ELF-1 (cell line): ENCODE measurements around the gene AADAT.
"Not testable (repeated sequence)": the region's sequence is repeated elsewhere in the genome, so short reads cannot be mapped to it uniquely, and the experiment has no call there.

Source experiments
- DNase-seq: peaks from one replicate; pipeline ENCODE4 v3.0.0-alpha.2; 2016; ENCODE audit warnings: low read depth, low spot score

AADAT gene

DNA sequence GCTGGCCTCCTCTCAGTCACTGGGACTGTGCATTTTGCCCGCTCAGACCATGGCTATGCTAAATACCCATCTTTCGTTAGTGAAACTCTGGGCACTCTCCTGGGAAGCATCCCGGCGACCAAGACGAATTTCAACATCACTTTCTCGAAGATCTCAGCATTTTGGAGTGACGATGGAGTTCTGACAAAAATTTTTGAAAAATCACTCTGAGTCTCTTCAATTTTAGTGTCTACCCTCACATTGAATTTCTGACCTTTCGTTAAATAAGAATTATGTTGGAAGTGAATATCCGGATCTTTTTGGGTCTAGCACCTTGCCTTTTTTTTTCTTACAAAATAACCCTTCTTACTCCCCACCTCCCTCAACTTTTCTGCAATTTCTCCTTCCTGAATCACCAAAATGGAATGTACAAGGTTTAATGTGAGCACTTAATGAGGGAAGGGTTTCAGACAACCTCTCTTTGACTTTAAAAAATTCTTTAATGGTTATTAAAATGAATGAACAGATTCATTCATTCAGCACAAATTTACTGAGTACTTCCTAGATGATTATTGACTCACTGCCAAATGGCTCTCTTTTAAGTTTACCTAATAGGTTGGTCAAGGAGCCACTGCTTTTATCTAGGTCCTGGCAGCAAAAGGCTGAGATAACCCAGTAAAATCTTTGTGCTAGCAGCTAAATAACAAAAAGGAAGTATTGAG lies 746 bp upstream of the AADAT start:
- DNase-seq = no peak

DNA sequence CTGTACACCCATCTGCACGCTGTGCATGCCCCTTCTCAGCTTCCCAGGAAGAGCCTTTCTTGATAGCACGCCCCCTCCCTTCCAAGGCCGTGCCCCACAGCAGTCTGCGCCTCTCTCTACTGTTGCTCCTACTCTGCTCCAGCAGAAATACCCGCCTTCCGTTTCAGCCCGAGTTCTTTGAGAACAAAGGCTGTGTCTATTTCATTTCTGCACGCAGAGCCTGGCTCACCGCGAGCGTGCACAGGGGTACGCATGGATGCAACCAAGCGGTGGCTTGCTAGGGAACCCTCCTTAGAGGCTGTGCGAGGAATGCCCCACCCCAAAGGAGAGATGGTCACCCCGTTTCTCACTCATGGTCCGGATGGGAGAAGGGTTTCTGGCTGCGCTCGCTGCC lies 485 bp downstream of the AADAT start:
- peak; percentile 73 for DNase-seq

DNA sequence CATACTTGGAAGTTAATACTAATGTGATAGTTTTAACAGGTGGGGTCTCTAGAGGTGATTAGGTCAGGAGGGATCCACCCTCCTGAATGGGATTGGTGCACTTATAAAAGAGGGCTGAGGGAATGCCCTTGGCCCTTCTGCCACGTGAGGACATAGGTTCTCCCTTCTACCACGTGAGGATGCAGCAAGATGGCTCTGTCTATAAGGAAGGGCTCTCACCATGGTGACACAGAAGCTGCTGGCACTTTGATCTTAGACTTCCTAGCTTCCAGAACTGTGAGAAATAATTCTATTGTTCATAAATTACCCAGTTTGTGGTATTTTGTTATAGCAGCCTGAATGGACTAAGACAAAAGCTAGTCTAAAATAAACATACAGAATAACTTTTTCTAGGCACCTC lies 1.0 kb downstream of the AADAT start:
- no peak for DNase-seq

DNA sequence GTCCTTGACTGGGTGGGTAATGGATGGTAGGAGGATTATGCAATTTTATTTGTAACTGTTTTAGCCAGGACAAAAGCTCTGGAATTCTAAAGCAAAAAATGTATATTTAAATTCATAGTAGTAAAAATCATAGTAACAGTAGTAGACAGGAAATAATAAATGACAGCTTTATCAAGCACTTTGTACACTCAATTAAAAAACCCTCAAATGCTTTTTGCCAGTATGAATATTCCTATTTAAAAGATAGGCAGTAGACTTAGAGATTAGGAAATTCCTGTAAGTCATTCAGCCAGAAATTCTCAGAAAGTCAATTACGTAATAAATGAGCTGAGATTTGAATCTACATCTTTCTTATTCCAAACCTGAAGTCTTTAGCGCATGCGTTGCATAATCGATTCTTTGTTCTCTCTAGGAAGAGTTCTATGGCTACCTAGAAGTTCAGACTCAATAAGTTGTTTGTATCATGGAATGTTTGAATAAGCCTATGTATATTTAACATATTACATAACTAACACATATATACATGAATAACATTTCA lies 2.5 kb downstream of the AADAT start:
- no peak for DNase-seq

DNA sequence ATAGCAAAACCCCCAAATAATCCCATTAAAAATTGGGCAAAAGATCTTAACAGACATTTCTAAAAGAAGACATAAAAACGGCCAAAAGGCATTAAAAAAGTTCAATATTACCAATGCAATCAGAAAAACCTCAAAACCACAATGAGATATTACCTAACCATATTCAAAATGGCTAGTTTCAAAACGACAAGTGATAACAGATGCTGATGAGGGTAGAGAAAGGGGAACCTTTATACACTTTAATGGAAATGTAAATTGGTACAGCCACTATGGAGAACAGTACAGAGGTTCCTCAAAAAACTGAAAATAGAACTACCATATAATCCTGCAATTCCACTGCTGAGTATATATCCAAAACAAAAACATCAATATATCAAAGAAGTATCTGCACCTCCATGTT lies 6.2 kb downstream of the AADAT start:
- DNase-seq = no peak

DNA sequence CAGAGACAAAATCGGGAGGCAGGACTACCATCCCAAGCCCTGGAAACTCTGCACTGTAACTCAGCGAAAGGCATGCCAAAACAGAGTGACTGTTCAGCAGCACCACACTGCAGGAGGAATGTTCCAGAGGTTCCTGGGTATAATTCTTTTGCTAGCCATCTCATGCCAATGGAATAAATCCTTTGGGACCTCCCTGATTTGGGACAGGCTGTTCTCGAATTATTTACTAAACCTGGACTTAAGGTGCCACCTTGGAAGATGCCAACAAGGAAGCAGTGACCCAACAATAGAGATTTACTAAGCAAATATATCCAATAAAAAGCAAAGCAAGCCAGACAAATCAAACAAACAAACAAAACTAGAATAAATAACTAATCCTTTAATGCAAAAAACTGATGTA lies 9.3 kb downstream of the AADAT start:
- no peak for DNase-seq

DNA sequence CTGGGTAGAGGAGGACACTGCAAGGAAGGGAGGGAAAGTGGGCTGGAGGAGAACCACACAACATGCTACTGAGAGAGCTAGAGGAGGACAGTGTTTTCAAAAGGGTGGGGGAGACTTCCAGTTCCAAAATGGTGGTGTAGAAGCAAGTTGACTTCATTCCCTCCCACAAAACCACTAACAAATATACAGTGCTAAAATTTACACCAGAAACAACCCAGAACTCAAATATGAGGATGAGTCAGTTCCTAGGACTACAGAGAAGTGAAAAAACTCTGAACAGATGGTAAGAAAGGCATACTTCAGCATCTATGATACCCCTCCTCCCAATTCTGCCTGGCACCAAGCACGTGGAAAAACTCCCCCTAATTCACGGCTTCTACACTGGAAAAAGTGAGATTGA lies 9.8 kb downstream of the AADAT start:
- no peak for DNase-seq

DNA sequence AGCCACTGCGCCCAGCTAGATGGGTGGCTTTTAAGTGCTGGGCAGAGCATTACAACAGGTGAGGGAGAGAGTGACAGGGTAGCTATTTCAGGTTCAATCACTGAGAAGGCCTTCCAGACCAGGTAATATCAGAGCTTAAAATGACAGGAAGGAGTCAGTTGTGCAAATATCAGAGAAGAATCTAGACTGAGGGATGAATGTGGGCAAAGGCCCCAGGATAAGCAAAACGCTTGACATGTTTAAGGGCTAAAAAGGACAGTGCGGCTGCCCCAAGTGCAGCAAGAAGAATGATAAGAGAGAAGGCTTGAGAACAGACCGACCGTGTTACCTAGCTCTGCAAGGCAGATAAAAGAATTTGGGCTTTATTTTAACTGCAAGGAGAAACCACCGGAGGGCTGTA lies 18.6 kb downstream of the AADAT start:
- DNase-seq = no peak

DNA sequence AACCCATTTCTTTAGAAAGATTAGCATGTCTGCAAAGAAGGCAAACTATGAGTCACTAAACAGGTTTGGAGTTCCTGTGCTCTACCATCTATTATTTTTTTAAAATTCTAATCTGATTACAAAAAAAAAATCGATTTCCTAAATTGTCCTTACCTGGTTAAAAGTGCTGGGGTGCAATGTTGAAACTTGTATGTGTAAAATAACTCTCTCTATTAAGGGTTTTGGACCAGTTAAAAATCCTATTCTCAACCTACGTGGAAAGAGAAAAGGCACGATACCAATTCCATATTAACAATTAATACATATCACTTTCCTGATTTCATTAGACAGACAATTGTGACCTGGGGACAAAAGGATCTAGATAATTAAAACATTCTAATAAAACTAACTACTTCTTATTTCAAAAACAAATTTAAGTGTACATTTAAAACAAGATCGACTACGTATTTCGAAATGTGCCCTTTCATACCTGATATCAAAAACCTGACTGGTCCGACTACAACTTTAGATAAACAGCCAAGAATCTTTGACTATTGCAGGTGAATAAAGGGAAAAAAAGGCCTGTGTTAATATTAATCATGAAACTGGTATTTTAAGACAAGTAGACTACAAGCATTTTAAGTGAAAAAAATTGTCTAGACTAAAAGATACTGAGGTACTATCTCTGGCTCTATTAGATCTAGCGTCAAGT lies 21.2 kb downstream of the AADAT start:
- DNase-seq = no peak

DNA sequence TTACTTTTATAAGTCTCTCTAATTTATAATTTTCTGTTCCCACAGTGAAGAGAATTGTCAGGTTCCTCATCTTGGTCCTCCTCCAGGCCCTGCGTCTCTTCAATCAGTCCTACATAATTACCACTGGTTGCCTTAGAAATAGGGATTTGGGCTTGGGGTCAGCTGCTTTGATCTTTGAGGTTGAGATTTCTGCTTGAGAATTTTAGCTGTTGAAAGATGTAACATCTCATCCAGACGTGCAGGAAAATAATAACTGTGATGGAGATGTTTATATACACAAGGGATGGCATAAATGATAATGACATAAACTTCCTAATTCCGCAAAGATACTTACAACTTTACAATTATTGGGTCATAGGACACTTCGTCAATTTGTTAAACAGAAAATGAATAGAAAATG lies 30.3 kb downstream of the AADAT start:
- no peak for DNase-seq

DNA sequence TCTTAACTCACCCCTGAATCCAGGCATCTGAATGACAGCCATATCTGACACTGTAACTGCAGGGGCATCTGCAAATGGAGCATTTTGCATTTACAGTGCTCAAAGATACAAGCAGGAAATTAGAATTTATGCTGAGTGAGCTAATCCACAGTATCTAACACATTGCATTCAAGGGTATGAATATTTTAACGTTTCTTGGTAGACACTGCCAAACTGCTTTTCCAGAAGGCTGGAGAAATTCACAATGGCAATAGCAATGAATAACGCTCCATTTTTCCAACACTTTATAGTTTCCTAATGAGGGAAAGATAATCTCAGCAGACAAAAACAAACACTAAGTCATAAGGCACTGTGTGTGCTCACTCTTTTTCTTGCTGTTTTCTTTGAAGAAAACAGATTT lies 30.9 kb downstream of the AADAT start:
- DNase-seq = no peak

DNA sequence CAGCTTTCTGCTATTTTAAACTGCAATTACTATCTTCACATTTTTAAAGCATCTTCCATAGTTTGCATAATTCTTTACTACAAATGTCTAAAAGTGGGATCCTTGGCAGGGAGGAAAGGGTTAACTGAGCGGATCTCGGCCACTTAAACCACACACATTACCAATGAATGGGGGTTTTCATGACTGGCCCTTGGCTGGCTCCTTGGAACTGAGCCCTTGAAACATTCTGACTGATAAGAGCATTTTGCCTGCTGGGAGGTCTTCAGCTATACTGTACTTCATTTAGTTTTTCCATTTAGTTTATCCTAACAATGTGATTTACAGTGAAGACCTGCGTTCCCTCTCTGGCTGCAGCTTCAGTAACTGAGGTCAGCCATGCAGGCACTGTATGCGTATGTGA lies 31.9 kb downstream of the AADAT start:
- no peak for DNase-seq

DNA sequence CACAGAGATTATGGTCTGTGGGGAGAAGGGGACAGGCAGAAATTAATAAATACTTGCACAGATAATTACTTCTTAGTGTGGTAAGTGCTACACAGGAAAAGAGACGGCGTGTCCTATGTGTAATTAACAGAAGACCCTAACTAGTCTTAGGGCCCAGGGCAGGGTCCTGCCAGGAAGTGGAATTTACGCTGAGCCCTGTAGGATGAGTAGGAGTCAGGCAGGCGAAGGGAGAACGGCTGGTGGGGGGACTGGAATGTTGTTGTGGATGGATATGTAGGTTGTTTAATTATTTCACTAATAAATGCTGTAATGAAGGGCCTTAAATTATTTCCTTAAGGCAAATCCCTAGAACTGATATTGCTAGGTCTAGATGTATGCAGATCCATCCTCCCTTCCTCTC lies 36.8 kb downstream of the AADAT start:
- DNase-seq = no peak

DNA sequence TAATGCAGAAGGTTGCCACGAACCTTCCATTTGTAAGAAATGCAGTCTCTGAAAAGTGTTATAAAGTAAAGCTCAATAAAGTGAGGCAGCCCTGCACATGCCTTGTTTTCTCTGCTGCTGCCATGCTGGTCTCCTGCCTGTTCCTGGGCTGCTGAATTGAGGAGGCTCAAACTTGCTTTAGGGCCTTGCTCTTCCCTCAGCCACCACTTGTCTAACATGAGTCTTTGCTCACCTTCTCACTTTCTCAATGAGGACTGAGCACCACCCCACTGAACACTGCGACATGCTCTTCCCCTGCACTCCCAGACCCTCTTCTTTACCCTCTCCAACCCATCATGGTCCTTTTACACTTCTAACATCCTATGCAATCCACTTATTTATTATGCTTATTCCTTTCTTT lies 38.4 kb downstream of the AADAT start:
- DNase-seq = no peak

DNA sequence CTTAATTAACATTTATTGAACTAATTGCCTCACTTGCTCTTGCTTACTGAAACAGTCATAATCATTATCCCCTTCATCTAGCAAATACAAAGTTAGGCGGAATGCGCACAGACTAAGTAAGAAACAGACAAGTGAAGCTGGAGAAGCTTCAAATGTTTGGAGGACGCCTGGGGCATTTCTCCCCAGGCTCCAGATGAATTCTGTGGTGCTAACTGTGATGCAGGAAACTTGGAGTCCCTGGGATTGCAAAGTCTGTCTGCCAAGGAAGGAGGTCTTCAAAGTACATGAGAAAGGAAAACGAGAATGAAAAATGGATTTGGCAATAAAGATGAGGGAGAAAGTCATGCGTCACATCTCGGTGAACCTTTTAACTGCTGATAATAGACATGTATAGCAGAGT lies 40.0 kb downstream of the AADAT start:
- DNase-seq = peak; percentile 26

DNA sequence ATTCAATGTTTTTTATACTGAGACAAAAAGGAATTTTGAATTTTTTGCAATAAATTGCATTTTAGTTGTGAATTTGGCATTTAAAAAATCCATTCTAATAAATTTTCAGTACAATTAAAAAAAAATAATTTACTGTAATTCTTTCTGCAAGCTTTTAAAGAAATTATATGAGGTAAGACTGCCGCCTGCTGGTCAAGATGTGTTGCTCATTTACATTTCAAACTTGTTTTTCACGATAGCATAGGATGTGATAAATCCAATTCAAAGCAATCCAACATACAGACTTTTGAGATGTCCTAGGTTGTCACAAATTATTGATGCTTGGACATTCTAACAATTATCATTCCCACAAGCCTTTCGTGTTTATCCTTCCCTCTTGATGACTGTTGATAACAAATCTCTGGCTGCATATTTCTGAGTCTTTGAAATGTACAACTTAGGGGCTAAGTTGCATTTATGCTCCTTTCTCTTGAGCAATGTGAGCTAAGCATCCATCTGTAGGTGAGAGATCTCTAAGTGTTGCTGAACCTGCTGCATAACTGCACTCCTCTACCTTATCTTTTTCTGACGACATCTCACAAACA lies 41.9 kb downstream of the AADAT start:
- DNase-seq = no peak

DNA sequence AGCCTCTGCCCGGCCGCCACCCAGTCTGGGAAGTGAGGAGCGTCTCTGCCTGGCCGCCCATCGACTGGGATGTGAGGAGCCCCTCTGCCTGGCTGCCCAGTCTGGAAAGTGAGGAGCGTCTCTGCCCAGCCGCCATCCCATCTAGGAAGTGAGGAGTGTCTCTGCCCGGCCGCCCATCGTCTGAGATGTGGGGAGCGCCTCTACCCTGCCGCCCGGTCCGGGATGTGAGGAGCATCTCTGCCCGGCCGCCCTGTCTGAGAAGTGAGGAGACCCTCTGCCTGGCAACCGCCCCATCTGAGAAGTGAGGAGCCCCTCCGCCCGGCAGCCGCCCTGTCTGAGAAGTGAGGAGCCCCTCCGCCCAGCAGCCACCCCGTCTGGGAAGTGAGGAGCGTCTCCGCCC lies 43.6 kb downstream of the AADAT start:
- not testable (repeated sequence) for DNase-seq

DNA sequence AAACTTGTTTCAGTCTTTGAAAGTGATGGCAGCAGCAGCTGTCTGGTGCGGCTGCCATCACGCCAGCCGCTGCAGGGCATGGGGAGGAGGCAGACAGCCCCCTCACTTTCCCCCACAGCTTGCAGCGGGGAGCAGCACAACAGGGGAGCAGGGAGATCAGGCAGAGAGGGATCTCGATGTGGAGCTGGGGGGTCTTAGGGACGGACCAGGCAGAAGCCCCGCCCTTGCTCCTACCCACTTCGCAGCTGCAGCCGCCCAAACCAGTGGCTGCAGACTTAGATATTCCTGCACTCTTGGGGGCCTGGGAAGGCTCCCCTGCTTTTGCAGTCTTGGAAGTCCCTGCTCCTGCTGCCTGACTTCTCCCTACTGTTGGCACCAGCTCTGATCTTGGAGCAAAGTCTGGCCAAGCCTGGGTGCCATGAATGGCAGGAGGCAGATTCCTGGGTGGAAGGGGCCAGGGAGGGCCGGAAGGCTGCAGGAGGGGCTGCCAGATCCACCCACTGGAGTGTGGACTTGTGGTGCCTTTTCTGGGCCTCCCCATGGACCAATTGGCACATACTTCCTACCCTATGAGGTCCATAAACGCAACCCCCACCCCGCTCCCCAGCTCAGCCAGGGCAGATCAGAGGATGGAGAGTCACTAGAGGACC lies 49.6 kb downstream of the AADAT start:
- DNase-seq = no peak

DNA sequence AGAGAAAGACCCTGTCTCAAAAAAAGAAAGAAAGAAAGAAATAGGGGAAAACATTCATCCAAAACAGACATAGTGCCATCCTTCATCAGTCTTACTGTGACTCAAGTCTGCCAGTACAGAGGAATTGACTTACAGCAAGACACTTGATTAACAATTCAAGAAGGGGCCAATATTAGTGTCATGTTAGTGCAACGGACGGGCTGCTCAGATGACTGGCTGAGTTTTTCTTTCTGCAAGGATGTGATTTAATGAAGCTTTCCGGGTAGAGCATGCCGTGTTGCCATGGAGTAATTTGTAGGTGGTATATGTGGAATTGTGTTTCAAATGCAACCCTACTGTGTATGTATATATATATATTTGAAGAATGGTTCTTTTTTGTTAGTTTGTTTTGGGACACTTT lies 51.0 kb downstream of the AADAT start:
- no peak for DNase-seq

DNA sequence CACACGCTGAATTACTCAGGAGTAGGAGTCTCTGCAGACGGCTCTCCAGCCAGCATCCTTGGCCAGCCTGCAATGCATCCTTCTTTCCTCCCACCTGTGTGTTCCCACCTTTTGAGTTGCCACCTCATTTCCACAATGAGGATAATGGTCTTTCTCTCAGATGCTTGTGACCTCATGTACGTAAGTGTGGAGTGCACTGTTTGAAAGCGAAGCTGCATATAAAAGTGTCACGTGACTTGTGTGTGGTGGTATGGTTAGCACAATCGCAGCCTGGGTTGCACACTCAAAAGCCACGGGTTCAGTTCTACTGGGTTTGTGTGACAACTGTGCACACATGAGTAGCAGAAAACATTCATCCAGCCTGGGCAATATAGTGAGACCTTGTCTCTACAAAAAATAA lies 51.5 kb downstream of the AADAT start:
- DNase-seq = no peak

DNA sequence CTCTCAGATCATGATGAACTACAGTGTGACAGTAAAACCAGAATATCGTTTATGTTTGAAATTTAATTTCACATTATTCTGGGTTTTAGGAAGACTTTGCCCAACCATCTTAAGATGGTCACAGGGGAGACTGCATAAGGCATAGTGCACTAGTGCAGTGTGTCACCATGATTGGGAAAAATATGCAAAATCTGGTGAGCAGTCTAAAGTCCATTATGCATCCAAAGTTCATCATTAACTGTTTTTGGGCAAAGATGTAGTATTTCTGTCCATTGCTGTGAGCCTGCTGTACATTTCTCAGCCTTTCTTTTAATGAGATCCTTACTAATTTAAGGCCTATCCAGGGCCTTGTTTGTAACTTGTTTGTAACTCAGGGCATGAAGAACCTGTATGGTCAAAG lies 52.3 kb downstream of the AADAT start:
- DNase-seq = no peak

DNA sequence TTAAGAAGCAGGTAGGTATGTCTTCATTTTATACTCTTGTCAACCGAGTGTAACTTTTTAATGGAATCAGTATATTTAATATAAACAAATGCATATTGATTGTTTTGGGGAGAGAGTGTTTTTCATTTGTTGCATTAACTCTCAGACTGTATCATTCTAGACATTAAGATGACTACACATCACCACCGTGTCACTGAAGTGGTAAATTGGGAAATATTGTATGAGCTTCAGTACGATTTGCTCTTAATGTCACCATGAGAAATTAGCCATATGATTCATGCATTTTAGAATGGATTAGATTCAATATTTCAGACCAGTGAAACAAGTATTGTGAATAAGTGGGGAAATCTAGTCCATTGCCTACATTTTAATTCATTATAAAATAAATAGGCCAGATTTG lies 53.9 kb downstream of the AADAT start:
- DNase-seq = no peak

DNA sequence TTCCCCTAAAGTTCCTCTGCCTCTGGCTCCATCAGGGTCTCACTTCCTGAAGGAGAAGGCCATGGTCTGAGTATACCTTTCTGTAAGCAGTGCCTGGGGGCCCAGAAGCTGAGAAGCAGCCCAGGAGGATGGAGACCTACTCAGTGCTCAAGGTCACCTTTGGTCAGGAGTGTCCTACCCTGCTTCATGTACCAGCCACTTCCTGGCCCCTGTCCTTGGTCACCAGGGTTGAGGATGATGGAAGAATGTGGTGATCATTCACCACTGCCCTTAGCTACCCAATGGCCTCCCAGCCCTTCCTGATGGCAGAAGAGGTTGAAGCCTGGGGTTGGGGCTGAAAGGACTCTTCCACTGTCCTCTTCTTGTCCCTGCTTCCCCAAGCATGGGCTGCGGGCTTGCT lies 54.5 kb downstream of the AADAT start:
- DNase-seq = no peak
